ENCODE data around the gene CCDC63. TPM values are rescaled to one million over a fixed set of nuclear protein-coding genes. Genes with fewer than 3 reads are reported as not detected.

CCDC63 gene
- total RNA-seq, result not detected in 2 replicates

DNA sequence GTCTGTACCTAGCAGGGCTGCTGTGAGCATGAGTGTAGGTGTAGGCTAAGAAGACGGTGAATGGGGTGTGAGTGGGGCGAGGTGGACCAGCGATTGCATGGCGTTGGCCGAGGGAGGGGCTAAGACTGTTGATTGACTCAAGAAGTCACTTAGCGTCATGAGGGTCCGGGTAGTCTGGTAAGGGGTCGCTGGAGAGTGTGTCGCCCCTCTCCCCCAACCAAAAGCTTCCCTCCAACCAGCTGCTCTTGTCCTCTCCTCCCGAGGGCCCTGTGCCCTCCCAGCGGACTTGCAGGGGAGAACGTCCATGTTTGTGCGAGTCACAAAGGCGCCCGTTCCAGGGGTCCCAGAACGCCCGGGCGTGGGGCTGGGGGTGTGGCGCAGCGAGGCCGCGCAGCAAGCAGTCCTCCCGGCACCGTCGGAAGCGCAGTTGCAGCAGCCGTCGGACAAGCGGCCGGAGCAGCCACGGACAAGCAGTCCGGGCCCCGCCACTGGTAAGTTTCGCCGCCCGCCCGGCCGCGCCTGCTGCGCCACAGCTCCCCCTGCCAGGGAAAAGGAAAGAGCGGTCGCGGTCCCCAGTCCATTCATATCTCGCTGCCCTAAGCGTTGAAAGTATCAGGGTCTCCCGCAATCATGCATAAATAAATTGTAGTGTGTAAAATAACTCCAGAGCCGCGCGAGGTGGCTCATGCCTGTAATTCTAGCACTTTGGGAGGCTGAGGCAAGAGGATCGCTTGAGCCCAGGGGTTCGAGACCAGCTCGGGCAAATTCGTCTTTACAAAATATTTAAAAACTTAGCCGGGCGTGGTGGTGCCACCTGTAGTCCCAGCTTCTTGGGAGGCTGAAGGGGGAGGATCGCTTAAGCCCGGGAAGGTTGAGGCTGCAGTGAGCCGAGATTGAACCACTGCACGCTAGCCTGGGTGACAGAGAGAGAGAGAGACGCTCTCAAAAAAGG is at the start of gene CCDC63:
Gene CCDC63 (plus strand): TSS at position 373 of the 952 bp plus-strand sequence. CDS start 5,968 bp downstream, outside the sequence.

DNA sequence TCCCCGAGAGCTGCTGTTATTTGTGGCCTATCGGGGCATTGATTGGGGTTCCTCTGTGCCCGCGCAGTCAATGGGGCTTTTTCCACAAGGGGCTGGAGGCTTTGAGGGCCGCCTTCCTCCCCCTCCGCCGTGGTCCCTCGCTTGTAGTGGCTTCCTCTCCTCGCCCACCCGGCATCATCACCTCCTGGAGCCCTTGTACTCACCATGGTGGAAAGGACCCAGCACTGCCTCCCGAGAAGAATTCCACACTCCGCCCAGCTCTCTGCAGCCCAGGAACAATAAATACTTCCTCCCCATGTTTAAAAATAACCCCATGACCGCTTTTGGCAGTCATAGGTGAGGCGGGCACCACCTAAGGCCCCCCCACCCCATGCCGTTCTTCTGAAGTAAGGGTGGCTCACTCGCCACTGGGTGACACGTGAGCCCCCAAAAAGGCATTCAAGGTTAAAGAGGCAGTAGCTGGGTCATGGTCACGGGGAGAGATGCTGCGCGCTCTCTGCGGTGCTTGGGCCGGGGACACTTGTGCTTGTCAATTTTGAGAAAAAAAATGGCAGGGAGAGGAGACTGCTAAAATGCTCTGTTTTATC is 73.6 kb downstream of the CCDC63 start, which contains the start of gene MYL2:
Gene MYL2 (minus strand): TSS at position 256 of the 587 bp plus-strand sequence. CDS start 50 bp downstream, at position 206.

Other genes starting within 250 kb of the CCDC63 start
- 32.1 and 44.3 TPM in 2 replicates for gene TCTN1, start 232.9 kb upstream of the CCDC63 start, total RNA-seq
- gene HVCN1, start 157.9 kb upstream of the CCDC63 start, total RNA-seq, result 1.8 and 2.6 TPM in 2 replicates
- 85.4 and 91.8 TPM in 2 replicates for gene PPP1CC, start 104.1 kb upstream of the CCDC63 start, total RNA-seq
- not detected in 2 replicates for gene MYL2, start 73.6 kb downstream of the CCDC63 start, total RNA-seq
- gene CUX2, start 187.2 kb downstream of the CCDC63 start, total RNA-seq, result not detected in 2 replicates

Measured in hair follicle dermal papilla cell (primary cell).